Stimulated activated CD4-positive, alpha-beta T cell treated with anti-CD3 and anti-CD28 coated beads, TNF-alpha, amount 100 ng/mL, for 48 hours (primary cell): ENCODE data around the gene TNFRSF25.

Experiments
- DNase-seq, 3 donors: peaks; one replicate each; pipeline ENCODE4 v3.0.0-alpha.2; 2020; ENCODE audit warnings: low read depth in 3 of 3

The TNFRSF25 gene

DNA sequence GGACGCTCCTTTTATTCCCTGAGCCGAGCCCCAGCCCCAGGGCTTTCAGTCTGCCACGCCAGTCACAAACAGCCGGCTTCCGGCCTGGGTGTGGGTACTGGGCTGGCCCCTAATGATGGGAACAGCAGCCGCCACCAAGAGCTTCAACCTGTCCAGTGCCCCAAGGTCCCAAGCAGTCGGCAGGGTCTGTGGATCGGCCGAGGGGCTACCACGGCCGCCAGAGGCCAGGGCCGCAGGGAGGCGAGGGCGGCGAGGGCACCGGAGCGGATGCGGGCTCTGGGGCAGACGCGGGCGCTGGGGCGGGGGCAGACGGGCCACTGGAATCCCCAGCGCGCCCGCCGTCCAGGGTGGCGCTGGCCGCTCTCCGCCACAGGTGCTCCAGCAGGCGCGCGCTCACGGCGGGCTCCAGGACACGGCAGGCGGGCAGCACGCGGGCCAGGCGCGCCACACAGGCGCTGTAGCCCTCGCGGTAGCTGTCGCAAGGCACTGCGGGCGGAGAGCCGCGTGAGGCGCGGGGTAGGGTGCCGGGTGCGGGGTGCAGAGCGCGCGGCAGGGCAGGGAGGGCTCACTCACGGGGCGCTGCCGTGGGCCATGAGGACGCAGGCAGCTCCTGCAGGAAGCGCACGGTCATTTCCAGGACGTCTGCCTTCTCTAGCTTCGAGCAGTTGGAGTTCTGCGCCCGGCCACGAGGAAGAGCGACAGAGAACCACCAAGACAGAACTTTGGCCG is 47.1 kb downstream of the TNFRSF25 start:
- DNase-seq, result no peak

DNA sequence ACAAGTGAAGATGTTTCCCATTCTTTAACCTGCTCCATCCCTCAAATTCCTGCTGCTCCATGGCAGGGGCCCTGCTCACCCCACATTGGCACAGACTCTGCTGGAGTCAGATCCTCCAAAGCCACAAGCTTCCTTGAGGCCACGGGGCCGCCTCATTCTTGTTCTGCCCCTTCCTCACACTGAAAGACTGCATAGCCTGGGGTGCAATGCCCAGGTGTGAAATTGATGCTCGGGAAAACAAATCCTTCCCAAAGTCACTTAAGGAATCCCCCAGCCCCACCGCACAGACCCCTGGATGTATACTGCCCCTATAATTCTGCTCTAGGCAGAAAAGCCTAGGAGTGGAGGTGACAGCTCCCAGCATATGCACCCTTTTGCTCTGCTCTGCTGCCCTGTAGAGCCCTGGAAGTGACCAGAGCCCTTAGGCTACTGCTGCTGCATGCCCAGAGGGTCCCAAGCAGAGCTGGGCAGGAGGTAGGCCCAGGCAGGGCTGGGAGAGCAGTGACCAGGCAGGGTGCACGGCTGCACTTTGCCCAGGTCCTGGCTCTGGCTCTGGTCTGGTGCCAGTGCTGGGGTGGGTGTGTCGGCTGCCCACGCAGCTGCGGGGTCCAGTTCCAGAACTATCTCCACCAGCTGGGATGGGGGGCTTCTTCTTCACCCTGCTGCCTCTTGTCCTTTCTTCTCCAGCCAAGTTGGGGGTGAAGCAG is 47.9 kb downstream of the TNFRSF25 start:
- DNase-seq, result no peak

DNA sequence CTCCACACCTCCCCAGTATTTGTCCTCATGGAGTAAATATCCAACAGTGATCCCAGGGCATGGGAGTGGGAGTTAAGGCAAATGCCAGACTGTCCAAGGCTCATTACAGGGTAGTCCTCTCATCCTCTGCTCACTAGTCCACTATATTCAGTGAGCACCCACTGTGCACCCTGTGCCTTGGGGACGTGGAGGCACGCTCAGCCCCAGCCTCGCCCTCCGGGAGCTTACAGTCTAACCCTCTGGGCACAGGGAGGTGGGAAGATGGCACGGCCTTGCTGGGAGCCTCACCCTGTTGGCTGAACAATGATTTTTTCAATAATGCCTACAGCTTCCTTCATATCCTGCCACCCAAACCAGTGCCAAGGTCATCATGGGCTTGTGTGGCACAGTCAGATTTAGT is 49.1 kb downstream of the TNFRSF25 start:
- no peak for DNase-seq

DNA sequence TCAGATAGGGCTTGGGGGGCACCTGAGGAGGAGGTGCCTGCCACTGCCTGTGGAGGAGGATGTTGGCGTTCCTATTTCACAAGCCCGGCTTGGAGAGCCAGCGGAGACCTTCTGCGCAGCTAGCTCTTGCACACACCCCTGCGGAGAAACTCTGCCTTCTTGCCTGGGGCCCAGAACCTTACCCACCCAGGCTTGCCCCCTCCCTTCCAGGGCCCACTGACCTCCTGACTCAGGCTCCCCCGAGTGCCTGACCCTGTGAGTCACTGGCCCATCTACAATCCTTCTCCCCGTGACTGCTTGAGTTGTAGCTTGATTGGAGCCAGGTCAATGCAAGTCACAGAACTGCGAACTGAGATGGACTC is 49.7 kb downstream of the TNFRSF25 start:
- DNase-seq, result no peak

DNA sequence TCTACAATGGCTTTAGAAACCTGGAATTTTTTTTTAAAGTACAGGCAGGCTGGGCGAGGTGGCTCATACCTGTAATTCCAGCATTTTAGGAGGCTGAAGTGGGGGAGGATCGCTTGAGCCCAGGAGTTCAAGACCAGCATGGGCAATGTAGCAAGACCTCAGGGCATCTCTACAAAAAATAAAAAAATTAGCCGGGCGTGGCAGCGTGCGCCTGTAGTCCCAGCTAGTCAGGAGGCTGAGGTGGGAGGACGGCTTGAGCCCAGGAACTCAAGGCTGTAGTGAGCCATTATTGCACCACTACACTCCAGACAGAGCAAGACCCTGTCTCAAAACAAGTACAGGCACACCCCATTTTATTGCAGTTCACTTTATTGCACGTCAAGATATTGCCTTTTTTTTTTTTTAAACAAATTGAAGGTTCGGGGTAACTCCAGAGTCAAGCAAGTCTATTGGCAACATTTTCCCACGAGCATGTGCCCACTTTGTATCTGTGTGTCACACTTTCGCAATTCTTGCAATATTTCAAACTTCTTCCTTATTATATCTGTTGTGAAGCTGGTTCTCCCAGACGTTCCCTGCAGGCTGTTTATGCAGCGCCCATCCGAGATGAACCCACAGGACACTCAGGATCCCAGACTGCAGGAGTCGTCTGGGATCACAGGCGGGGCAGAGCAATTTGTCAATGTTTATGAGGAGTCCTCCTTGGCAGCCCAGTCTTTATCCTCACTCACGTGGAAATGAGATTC is 50.9 kb downstream of the TNFRSF25 start:
- DNase-seq, result no peak

DNA sequence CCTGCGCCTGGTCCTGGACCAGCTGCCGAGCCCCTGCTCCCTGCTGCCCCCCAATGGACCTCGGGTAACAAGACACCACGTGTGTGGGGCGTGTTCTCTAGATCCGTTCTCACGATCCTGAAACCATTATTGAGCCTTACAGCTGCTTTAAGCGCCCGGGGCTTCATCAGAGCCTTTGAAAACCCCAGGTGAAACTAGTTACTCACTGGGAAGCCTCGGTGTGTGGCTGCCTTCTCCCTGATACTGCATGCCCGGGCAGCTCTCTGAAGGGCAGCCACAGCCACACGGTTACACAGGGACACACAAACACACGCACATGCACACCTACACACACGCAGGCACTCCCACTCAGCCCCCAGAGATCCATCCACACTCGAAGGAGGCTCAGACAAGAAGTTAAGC is 51.5 kb downstream of the TNFRSF25 start:
- peak in 2 of 3 donors; percentile 22 to 30 for DNase-seq

DNA sequence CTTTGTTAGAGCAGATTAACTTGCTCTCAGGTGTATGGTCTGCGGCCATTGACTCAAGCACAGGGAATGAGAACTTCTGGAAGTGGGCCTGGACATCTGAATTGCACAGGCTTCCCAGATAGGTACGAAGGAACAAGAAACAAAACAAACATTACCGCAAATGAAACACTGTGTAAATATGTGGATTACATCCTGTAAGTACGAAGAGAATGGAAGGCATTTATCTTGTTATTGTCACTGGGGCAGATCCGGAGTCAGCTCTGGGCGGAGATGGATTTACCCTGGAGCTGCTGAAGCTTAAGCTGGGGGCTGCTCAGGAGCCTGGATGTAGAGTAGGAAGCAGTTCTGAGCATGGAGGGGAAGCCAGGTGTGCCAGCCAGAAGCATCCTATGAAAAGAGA is 53.1 kb downstream of the TNFRSF25 start:
- no peak for DNase-seq
